Left lung (tissue), 10 donors: ENCODE data around the gene PDE3A. TPM values are rescaled to one million over a fixed set of nuclear protein-coding genes. Genes with fewer than 3 reads are reported as not detected.
A peak's percentile ranks its signal among the peaks of the same experiment; 100 is the strongest.

Experiments used
- ATAC-seq: fragments of 200-7000 bp; cut with Tn5 transposase; one replicate; pipeline ENCODE4 v1.9.1; 2020; ENCODE audit warnings: moderate library complexity
- DNase-seq, 4 donors: peaks; one replicate each; pipeline ENCODE4 v3.0.0-alpha.2; 2013 to 2020
- H3K27ac ChIP-seq, 2 donors: fragments of 200-600 bp; sonication (generic) in 1 of 2; one replicate each; pipeline versions ENCODE4 v1.5.0 to v1.8.0; 2020 to 2021
- H3K27me3 ChIP-seq, 2 donors: fragments of 200-600 bp; sonication (generic) in 1 of 2; one replicate each; pipeline versions ENCODE4 v1.5.0 to v1.8.0; 2020 to 2021
- H3K36me3 ChIP-seq, 2 donors: fragments of 200-600 bp; sonication (generic) in 1 of 2; one replicate each; pipeline versions ENCODE4 v1.5.0 to v1.8.0; 2020 to 2021
- H3K4me1 ChIP-seq, 2 donors: fragments of 200-600 bp; one replicate each; pipeline ENCODE4 v1.8.0; 2021
- H3K4me3 ChIP-seq, 2 donors: fragments of 200-600 bp; sonication (generic) in 1 of 2; one replicate each; pipeline versions ENCODE4 v1.5.0 to v1.8.0; 2020 to 2021; ENCODE audit warnings: mild to moderate bottlenecking in 1 of 2
- H3K9me3 ChIP-seq, 2 donors: fragments of 200-600 bp; sonication (generic) in 1 of 2; one replicate each; pipeline versions ENCODE4 v1.5.0 to v1.8.0; 2020 to 2021
- intact Hi-C, 2 donors: fragments of 100-400 bp; cut with DNase I; formaldehyde crosslinking; loops; one replicate each; pipeline versions ENCODE4 v1.11.2 to v1.14.2; 2022
- polyA plus RNA-seq, 6 donors: library from polyadenylated mRNA; unstranded; fragments of 120-200 nt; gene quantifications; one replicate each; pipeline ENCODE4 v1.2.1, GENCODE V29; 2013; ENCODE audit not compliant: insufficient read length in 6 of 6
- total RNA-seq, 2 donors: library from RNA; stranded (reverse); fragmentation: NEBNext Ultra II Directional; extraction: Animal tissue kit (Norgen Biotek cat#: 25700); gene quantifications; one replicate each; pipeline ENCODE4 v1.2.1, GENCODE V29; 2021
- TF ChIP-seq, protein P1 (sequence below), 2 donors: fragments of 200-600 bp; sonication (generic) in 1 of 2; IDR thresholded peaks; one replicate each; pipeline versions ENCODE4 v1.5.0 to v1.8.0; 2021; ENCODE audit warnings: antibody characterized with exemption in 2 of 2
- donor health status: DM: no; HTN: yes; CAD: no.
- donor health status: DM: no; HTN: no; CAD: no.

PDE3A gene
- total and polyA plus RNA-seq, 8 donors = 5.1 to 9.3 (median 7.8) TPM

DNA sequence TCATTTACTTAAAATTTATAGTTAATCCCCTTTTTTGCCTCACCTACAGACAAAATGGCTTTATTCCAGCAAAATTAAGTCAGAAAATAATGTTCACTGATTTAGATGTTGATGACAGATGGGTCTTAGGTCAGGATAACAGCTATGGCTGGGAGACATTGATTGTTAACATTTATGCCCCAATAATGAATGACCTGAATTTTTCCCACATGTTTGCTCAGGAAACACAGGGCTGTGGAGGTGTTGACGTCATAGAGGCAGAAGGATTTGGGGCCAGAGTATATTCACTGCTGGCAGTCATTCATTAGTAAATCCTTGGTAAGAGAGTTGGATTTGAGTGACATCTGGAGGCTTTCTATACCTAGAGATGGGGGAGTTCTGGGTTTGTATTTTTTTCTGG, 121.3 kb downstream of the PDE3A start:
- TF ChIP-seq, protein P1, sequence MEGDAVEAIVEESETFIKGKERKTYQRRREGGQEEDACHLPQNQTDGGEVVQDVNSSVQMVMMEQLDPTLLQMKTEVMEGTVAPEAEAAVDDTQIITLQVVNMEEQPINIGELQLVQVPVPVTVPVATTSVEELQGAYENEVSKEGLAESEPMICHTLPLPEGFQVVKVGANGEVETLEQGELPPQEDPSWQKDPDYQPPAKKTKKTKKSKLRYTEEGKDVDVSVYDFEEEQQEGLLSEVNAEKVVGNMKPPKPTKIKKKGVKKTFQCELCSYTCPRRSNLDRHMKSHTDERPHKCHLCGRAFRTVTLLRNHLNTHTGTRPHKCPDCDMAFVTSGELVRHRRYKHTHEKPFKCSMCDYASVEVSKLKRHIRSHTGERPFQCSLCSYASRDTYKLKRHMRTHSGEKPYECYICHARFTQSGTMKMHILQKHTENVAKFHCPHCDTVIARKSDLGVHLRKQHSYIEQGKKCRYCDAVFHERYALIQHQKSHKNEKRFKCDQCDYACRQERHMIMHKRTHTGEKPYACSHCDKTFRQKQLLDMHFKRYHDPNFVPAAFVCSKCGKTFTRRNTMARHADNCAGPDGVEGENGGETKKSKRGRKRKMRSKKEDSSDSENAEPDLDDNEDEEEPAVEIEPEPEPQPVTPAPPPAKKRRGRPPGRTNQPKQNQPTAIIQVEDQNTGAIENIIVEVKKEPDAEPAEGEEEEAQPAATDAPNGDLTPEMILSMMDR (IDR thresholded peaks at IDR 0.05) = no peak
- H3K4me3 ChIP-seq = no peak overlapping the region
- no peaks in the 10 kb centered on the region for H3K4me1 ChIP-seq
- ATAC-seq (no peak), DNase-seq (no peak)
- H3K9me3 ChIP-seq = no peaks in the 10 kb centered on the region
- no peak overlapping the region for H3K27ac ChIP-seq
- intact Hi-C loops = no loop called here
- H3K27me3 ChIP-seq = no peaks in the 10 kb centered on the region
- no peaks in the 10 kb centered on the region for H3K36me3 ChIP-seq

DNA sequence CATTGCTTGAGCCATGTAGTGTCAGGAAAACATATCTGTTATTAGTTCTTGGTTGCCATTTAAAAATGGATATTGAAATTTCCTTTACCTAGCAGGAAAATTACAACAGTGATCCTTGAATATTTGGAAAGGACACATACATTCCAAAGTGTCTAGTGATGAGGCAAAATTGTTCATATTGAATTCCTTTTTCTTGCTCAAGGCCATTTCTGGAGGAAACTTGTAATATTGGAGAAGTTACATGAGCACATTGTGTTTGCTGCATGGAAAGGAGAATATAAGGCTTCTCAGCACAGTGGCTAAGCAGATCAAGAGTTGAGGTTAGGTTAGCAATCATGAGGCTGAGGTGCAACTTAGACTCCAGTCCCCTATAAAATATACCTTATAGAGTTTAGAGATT, 121.9 kb downstream of the PDE3A start:
- TF ChIP-seq, protein P1 (IDR thresholded peaks at IDR 0.05) = no peak
- H3K4me3 ChIP-seq = no peak overlapping the region
- H3K9me3 ChIP-seq = no peaks in the 10 kb centered on the region
- no peak overlapping the region for H3K27ac ChIP-seq
- DNase-seq (no peak), ATAC-seq (no peak)
- H3K36me3 ChIP-seq = no peaks in the 10 kb centered on the region
- no peaks in the 10 kb centered on the region for H3K27me3 ChIP-seq
- no peaks in the 10 kb centered on the region for H3K4me1 ChIP-seq
- intact Hi-C loops = no loop called here

DNA sequence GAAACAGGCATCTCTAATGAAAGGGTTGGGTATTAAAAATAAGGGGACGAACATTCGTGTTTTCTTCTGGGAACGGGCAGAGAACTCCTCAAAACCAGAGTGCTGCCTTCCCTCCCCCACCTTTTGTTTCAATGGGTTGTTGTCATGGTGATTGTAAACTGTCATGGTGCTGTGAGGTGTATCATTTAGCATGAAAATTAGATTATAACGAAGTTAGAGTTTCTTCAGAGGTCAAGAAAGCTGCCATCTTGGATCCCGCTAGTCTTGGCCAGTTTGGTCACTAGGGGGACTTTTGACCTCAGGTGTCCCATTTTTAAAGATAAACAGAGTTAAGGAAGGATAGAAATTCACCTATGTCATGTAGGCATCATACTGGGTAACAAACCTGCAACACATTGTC, 123.0 kb downstream of the PDE3A start:
- DNase-seq (no peak), ATAC-seq (no peak)
- no peak overlapping the region for H3K4me3 ChIP-seq
- H3K36me3 ChIP-seq = no peaks in the 10 kb centered on the region
- H3K27me3 ChIP-seq = no peaks in the 10 kb centered on the region
- H3K4me1 ChIP-seq = no peaks in the 10 kb centered on the region
- no peaks in the 10 kb centered on the region for H3K9me3 ChIP-seq
- no peak overlapping the region for H3K27ac ChIP-seq
- TF ChIP-seq, protein P1 (IDR thresholded peaks at IDR 0.05) = no peak
- intact Hi-C loops = no loop called here

DNA sequence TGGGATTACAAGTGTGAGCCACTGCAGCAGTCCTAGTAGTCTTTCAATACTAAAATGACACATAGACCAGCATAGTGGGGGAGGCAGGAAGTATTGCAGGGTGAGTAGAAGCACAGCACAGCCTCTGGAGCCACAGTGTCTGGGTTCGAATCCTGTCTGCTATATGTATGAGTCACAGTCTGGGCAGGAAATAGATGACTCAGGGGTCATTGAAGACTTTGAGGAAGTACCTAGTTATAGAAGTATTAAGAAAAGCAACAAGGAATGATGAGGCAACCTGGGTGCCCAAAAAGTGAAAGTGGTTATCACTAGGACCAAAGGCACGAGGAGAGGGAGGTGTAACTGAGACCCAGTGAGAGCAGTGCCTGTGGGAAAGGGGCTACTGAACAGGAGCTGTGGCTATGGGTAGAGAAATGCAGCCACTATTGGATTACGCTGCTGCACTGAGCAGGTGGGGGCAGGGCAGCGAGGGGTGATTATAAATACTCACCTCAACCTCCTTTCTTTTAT, 124.0 kb downstream of the PDE3A start:
- intact Hi-C loops = no loop called here
- H3K9me3 ChIP-seq = no peaks in the 10 kb centered on the region
- TF ChIP-seq, protein P1 (IDR thresholded peaks at IDR 0.05) = no peak
- peak; percentile 44 for ATAC-seq
- no peak overlapping the region for H3K4me3 ChIP-seq
- DNase-seq = no peak
- no peaks in the 10 kb centered on the region for H3K27me3 ChIP-seq
- H3K36me3 ChIP-seq = no peaks in the 10 kb centered on the region
- no peak overlapping the region for H3K27ac ChIP-seq
- H3K4me1 ChIP-seq = no peaks in the 10 kb centered on the region

DNA sequence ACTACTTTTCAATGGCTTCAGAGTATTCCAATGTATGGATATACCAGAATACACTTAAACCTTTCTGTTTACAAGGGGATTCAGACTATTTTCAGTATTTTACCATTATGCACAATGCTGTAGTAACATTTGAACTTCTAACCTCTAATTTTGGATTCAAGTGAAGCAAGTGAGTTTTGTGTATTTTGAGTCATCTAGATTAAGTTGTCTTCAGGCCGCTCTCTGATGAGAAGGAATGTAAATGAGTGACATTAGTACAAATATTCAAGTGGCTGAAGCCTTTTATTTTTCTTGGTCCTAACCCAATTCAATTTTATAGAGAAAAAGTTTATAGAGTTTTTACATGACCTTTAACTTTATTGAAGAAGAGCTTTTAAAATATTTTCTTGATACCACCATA, 125.6 kb downstream of the PDE3A start:
- DNase-seq = no peak
- no peak for ATAC-seq
- intact Hi-C loops = no loop called here
- H3K27ac ChIP-seq = no peak overlapping the region
- no peaks in the 10 kb centered on the region for H3K27me3 ChIP-seq
- H3K36me3 ChIP-seq = no peaks in the 10 kb centered on the region
- TF ChIP-seq, protein P1 (IDR thresholded peaks at IDR 0.05) = no peak
- no peaks in the 10 kb centered on the region for H3K9me3 ChIP-seq
- no peak overlapping the region for H3K4me3 ChIP-seq
- no peaks in the 10 kb centered on the region for H3K4me1 ChIP-seq
